Esophagus muscularis mucosa (tissue), 4 donors: ENCODE data around the gene KRT83. TPM values are rescaled to one million over a fixed set of nuclear protein-coding genes. Genes with fewer than 3 reads are reported as not detected.

Source experiments
- DNase-seq: peaks from one replicate; pipeline ENCODE4 v3.0.0-alpha.2; 2017; ENCODE audit errors: extremely low spot score
- H3K27ac ChIP-seq, 4 donors: fragments of 200-600 bp; sonication (generic); replicated peaks in 1 of 4; 1 replicate in 3 of 4; 2 replicates in 1 of 4; pipeline ENCODE4 v1.5.1; 2016 to 2019; ENCODE audit warnings: mild to moderate bottlenecking in 1 of 4
- H3K27me3 ChIP-seq, 4 donors: fragments of 200-600 bp; sonication (generic); one replicate each; pipeline versions ENCODE4 v1.5.1 to v1.6.0; 2016 to 2019
- H3K36me3 ChIP-seq, 4 donors: fragments of 200-600 bp; sonication (generic); one replicate each; pipeline ENCODE4 v1.5.1; 2016 to 2019
- H3K4me1 ChIP-seq, 4 donors: fragments of 200-600 bp; sonication (generic); one replicate each; pipeline ENCODE4 v1.5.1; 2016 to 2019
- H3K4me3 ChIP-seq, 4 donors: fragments of 200-600 bp; sonication (generic); 1 replicate in 2 of 4; 2 replicates in 2 of 4; pipeline ENCODE4 v1.5.1; 2016 to 2019; ENCODE audit warnings: mild to moderate bottlenecking in 4 of 4, moderate library complexity in 1 of 4
- H3K9me3 ChIP-seq, 4 donors: fragments of 200-600 bp; sonication (generic); 1 replicate in 3 of 4; 2 replicates in 1 of 4; pipeline ENCODE4 v1.5.1; 2016 to 2019
- CTCF ChIP-seq, 3 experiments: fragments of 200-600 bp in 2 of 3; fragments of 450-650 bp in 1 of 3; sonication (generic) in 2 of 3; IDR thresholded peaks; one replicate each; pipeline ENCODE4 v1.5.1; 2017 to 2019; ENCODE audit warnings: antibody characterized with exemption in 3 of 3, mild to moderate bottlenecking in 2 of 3, moderate library complexity in 1 of 3
- EP300 ChIP-seq: sonication (generic); formaldehyde crosslinking; IDR thresholded peaks from one replicate; pipeline ENCODE4 v1.6.1; 2017; ENCODE audit warnings: antibody characterized with exemption
- POLR2A ChIP-seq: fragments of 450-650 bp; IDR thresholded peaks from one replicate; pipeline ENCODE4 v1.6.1; 2017; ENCODE audit warnings: antibody characterized with exemption, moderate library complexity, mild to moderate bottlenecking, low read depth
- POLR2AphosphoS5 ChIP-seq, 2 donors: sonication (generic); formaldehyde crosslinking; IDR thresholded peaks; one replicate each; pipeline ENCODE4 v1.6.1; 2017; ENCODE audit warnings: antibody characterized with exemption in 2 of 2
- WGBS: methylation state at CpG from one replicate; pipeline ENCODE4 v1.1.5; 2018; 5-methylcytosine and 5-hydroxymethylcytosine counted together
- intact Hi-C: fragments of 100-400 bp; cut with DNase I; formaldehyde crosslinking; loops from one replicate; pipeline ENCODE4 v1.15.1; 2023
- total RNA-seq, 4 donors: library from RNA; depleted of rRNA; stranded (reverse); fragments of >200 nt; gene quantifications; one replicate each; pipeline versions ENCODE4 v1.1.0 to v1.2.1, GENCODE V29; 2016

The KRT83 gene
- total RNA-seq, result not detected

GRCh38 chr12:52320784-52321400 is at the start of gene KRT83:
TSS of gene KRT83 (minus strand) at chr12:52321398. CDS start at chr12:52321335, 63 bp downstream.
- no peaks in the 10 kb centered on the region for H3K9me3 ChIP-seq
- no peaks in the 10 kb centered on the region for H3K36me3 ChIP-seq
- intact Hi-C loops, result no loop called here
- no peak for DNase-seq
- H3K4me1 ChIP-seq, result peaks cover 0 to 4% (median 0%) of the 10 kb centered on the region in 4 donors
- TF ChIP-seq CTCF (IDR thresholded peaks at IDR 0.05) (no peak), EP300 (no peak), POLR2A (no peak), POLR2AphosphoS5 (IDR thresholded peaks at IDR 0.05) (no peak)
- no peak within 1 kb of the TSS for H3K4me3 ChIP-seq
- peaks cover 0 to 32% (median 0%) of the 10 kb centered on the region in 4 donors for H3K27me3 ChIP-seq
- no peak within 1 kb of the TSS for H3K27ac ChIP-seq
- 62% methylated on average over 32 of the region's 35 CpGs for WGBS

- Histone ChIP-seq H3K27me3 (no peaks in the 10 kb centered on the region), H3K4me3 (no peak overlapping the region), H3K27ac (no peak overlapping the region), H3K36me3 (no peaks in the 10 kb centered on the region), H3K4me1 (peaks cover 0 to 18% (median 13%) of the 10 kb centered on the region in 4 donors), H3K9me3 (no peaks in the 10 kb centered on the region)
- WGBS, result 82% methylated on average over 2 of the region's 6 CpGs
- intact Hi-C loops, result loop anchor here (5.0 to 10.0 kb wide), 4 partner anchors 137 to 615 kb away; partner anchors contain the start of gene KRT74
- TF ChIP-seq POLR2AphosphoS5 (IDR thresholded peaks at IDR 0.05) (no peak), POLR2A (no peak), EP300 (no peak), CTCF (IDR thresholded peaks at IDR 0.05) (no peak)
- DNase-seq, result no peak
These were observed 48.6 kb upstream of the KRT83 start for GRCh38 chr12:52369809-52370208.

GRCh38 chr12:52369211-52369610 is 48.0 kb upstream of the KRT83 start:
- Histone ChIP-seq H3K4me3 (no peak overlapping the region), H3K9me3 (no peaks in the 10 kb centered on the region), H3K27me3 (no peaks in the 10 kb centered on the region), H3K4me1 (peaks cover 0 to 18% (median 13%) of the 10 kb centered on the region in 4 donors), H3K27ac (no peak overlapping the region), H3K36me3 (no peaks in the 10 kb centered on the region)
- TF ChIP-seq CTCF (IDR thresholded peaks at IDR 0.05) (no peak), POLR2AphosphoS5 (IDR thresholded peaks at IDR 0.05) (no peak), EP300 (no peak), POLR2A (no peak)
- intact Hi-C loops, result no loop called here
- 96% methylated on average over 3 of the region's 3 CpGs for WGBS
- DNase-seq, result no peak

GRCh38 chr12:52368508-52368907 is 47.3 kb upstream of the KRT83 start:
- TF ChIP-seq POLR2AphosphoS5 (IDR thresholded peaks at IDR 0.05), result no peak
- H3K27ac ChIP-seq, result no peak overlapping the region
- peaks cover 0 to 18% (median 13%) of the 10 kb centered on the region in 4 donors for H3K4me1 ChIP-seq
- WGBS, result 87% methylated on average over 2 of the region's 3 CpGs
- intact Hi-C loops, result no loop called here
- no peak for DNase-seq
- H3K4me3 ChIP-seq, result no peak overlapping the region
- no peaks in the 10 kb centered on the region for H3K36me3 ChIP-seq
- H3K27me3 ChIP-seq, result no peaks in the 10 kb centered on the region
- no peaks in the 10 kb centered on the region for H3K9me3 ChIP-seq

GRCh38 chr12:52367876-52368275 is 46.7 kb upstream of the KRT83 start:
- H3K4me1 ChIP-seq, result peaks cover 0 to 18% (median 13%) of the 10 kb centered on the region in 4 donors
- intact Hi-C loops, result no loop called here
- TF ChIP-seq CTCF (IDR thresholded peaks at IDR 0.05), result no peak
- no peak for TF ChIP-seq EP300
- TF ChIP-seq POLR2A, result no peak
- TF ChIP-seq POLR2AphosphoS5 (IDR thresholded peaks at IDR 0.05), result no peak
- H3K27me3 ChIP-seq, result no peaks in the 10 kb centered on the region
- no peak overlapping the region for H3K4me3 ChIP-seq
- WGBS, result 90% methylated on average over 6 of the region's 6 CpGs
- no peak overlapping the region for H3K27ac ChIP-seq
- no peaks in the 10 kb centered on the region for H3K36me3 ChIP-seq
- no peak for DNase-seq
- H3K9me3 ChIP-seq, result no peaks in the 10 kb centered on the region
